ENCODE measurements around the gene SHC4.
"Not testable (repeated sequence)": the region's sequence is repeated elsewhere in the genome, so short reads cannot be mapped to it uniquely, and the experiment has no call there.

SHC4 gene

GRCh38 chr15:48935236-48935635 is 28.5 kb downstream of the SHC4 start:
- H3K27ac Mint-ChIP-seq (ENCODE audit: low read depth) = no peak overlapping the region
- no peak overlapping the region for H3K4me3 Mint-ChIP-seq
- DNase-seq (ENCODE audit: low spot score in 2 of 2) (no peak), ATAC-seq (replicated peaks; ENCODE audit: extremely low read depth, poor library complexity, severe bottlenecking) (no peak)
- no peaks in the 10 kb centered on the region for H3K9me3 Mint-ChIP-seq
- H3K27me3 Mint-ChIP-seq = peaks cover 27% of the 10 kb centered on the region
- no peaks in the 10 kb centered on the region for H3K36me3 Mint-ChIP-seq (ENCODE audit: insufficient read depth)
- H3K4me1 Mint-ChIP-seq = no peaks in the 10 kb centered on the region

DNA sequence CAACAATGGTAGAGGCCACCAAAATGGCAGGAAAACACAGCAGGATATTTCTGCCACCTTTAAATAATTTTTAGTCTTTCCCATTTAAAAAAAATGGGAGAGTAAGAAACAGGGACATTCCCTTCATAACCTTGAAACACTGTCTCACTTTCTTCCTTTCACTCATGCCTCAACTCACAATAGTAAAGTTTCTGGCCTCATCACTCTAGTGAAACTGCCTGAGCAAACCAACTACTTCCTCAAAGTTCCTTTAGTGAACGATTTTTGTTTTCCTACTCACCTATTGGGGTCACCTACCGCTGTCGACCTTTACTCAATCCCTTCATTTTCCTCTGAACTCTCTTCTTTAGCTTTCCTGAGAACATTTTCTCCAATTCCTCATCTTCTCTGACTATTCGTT is 33.0 kb downstream of the SHC4 start:
- ATAC-seq (replicated peaks; ENCODE audit: extremely low read depth, poor library complexity, severe bottlenecking) = no peak
- Mint-ChIP-seq H3K4me1 (no peaks in the 10 kb centered on the region), H3K9me3 (no peaks in the 10 kb centered on the region), H3K36me3 (ENCODE audit: insufficient read depth) (no peaks in the 10 kb centered on the region), H3K4me3 (no peak overlapping the region), H3K27ac (ENCODE audit: low read depth) (no peak overlapping the region), H3K27me3 (peaks cover 34% of the 10 kb centered on the region)
- DNase-seq (ENCODE audit: low spot score in 2 of 2) = no peak

- ATAC-seq (replicated peaks; ENCODE audit: extremely low read depth, poor library complexity, severe bottlenecking) (no peak), DNase-seq (ENCODE audit: low spot score in 2 of 2) (no peak)
- Mint-ChIP-seq H3K4me1 (no peaks in the 10 kb centered on the region), H3K27me3 (peaks cover 41% of the 10 kb centered on the region), H3K27ac (ENCODE audit: low read depth) (no peak overlapping the region), H3K4me3 (no peak overlapping the region), H3K36me3 (ENCODE audit: insufficient read depth) (no peaks in the 10 kb centered on the region), H3K9me3 (no peaks in the 10 kb centered on the region)
Observed at GRCh38 chr15:48929661-48930060, 34.1 kb downstream of the SHC4 start.

DNA sequence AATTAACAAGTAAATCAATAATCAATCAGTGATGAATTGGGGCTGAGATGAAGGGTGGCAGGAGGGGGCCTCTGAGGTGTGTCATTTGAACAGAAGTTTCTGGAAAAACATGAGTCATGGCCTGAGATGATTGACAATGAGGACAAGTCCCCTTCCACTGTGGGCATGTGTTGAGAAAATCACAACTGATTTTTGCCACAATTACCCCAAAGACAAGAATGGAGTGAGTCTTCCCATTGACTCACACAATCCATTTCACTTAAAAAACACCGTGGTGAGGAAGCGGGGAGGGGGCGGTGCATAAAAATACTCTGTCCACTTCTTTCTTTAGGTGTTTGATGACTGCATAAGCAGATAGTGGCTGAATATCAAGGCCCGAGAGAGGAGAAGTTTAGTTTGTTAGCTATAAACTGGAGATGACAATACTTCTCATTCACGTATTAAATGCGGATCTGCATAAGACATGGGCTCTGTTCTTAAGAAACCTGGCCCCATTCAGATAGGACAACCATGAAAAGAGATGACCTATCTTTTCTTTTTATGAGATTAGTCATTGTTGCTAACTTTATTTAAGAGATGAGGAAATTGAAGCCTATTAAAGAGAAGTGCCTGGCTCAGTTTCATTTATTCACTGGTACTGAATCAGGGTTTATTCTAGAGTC is 34.7 kb downstream of the SHC4 start:
- peaks cover 41% of the 10 kb centered on the region for H3K27me3 Mint-ChIP-seq

GRCh38 chr15:48925714-48926223 is 38.0 kb downstream of the SHC4 start:
- Mint-ChIP-seq H3K9me3 (no peaks in the 10 kb centered on the region), H3K4me3 (no peak overlapping the region), H3K4me1 (no peaks in the 10 kb centered on the region), H3K27ac (ENCODE audit: low read depth) (no peak overlapping the region), H3K27me3 (peaks cover 36% of the 10 kb centered on the region), H3K36me3 (ENCODE audit: insufficient read depth) (no peaks in the 10 kb centered on the region)
- ATAC-seq (replicated peaks; ENCODE audit: extremely low read depth, poor library complexity, severe bottlenecking) = no peak
- no peak for DNase-seq (ENCODE audit: low spot score in 2 of 2)

More for the DNA sequence above, 34.7 kb downstream of the SHC4 start:
- no peak for ATAC-seq (replicated peaks; ENCODE audit: extremely low read depth, poor library complexity, severe bottlenecking)
- Mint-ChIP-seq H3K4me1 (no peaks in the 10 kb centered on the region), H3K4me3 (no peak overlapping the region), H3K27ac (ENCODE audit: low read depth) (no peak overlapping the region), H3K9me3 (no peaks in the 10 kb centered on the region), H3K36me3 (ENCODE audit: insufficient read depth) (no peaks in the 10 kb centered on the region)
- DNase-seq (ENCODE audit: low spot score in 2 of 2) = no peak

DNA sequence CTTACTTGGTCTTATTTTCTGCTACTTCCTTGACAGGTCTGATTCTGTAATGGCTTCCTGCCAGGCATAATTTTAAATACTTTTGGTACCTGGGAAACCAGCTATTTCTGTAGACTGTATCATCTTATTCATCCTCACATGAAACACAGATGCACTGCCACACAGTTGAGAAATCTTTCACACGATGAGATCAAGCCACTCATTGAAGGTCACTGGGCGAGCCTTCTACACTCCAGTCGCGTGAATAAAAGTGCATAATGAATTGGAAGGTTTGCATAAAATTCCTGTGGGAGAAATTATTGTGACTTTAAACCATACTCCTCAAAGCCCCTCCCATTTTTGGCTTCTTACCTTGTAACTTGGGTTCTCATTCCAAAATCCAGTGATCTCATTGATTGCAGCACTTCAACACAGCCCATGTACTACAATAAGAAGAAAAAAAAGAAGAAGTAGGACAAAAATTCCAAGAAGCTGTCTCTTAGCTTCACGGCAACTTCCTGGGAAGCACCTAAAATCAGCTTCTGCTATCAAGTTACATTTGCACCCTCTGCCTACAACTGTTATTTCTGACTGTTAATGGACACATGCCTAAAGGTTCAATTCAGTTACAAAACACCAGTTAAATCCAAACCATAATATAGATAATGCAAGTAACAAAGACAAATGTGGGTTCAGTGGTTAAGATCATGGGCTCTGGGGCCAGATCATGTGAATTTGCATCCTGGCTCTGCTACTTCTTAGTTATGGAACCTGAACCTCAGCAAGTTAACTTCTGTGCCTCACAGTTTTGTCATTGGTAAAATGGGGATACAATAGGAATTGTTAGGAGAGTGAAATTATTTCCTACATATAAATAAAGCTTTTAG is 39.0 kb downstream of the SHC4 start:
- H3K27me3 Mint-ChIP-seq = peaks cover 44% of the 10 kb centered on the region
- ATAC-seq (replicated peaks; ENCODE audit: extremely low read depth, poor library complexity, severe bottlenecking) (no peak), DNase-seq (ENCODE audit: low spot score in 2 of 2) (no peak)
- no peak overlapping the region for H3K27ac Mint-ChIP-seq (ENCODE audit: low read depth)
- H3K36me3 Mint-ChIP-seq (ENCODE audit: insufficient read depth) = no peaks in the 10 kb centered on the region
- no peaks in the 10 kb centered on the region for H3K9me3 Mint-ChIP-seq
- no peak overlapping the region for H3K4me3 Mint-ChIP-seq
- no peaks in the 10 kb centered on the region for H3K4me1 Mint-ChIP-seq

GRCh38 chr15:48922046-48922445 is 41.7 kb downstream of the SHC4 start:
- no peaks in the 10 kb centered on the region for H3K36me3 Mint-ChIP-seq (ENCODE audit: insufficient read depth)
- peaks cover 45% of the 10 kb centered on the region for H3K27me3 Mint-ChIP-seq
- H3K9me3 Mint-ChIP-seq = no peaks in the 10 kb centered on the region
- ATAC-seq (replicated peaks; ENCODE audit: extremely low read depth, poor library complexity, severe bottlenecking) (no peak), DNase-seq (ENCODE audit: low spot score in 2 of 2) (no peak)
- no peaks in the 10 kb centered on the region for H3K4me1 Mint-ChIP-seq
- no peak overlapping the region for H3K27ac Mint-ChIP-seq (ENCODE audit: low read depth)
- H3K4me3 Mint-ChIP-seq = no peak overlapping the region

- Mint-ChIP-seq H3K4me1 (no peaks in the 10 kb centered on the region), H3K4me3 (no peak overlapping the region), H3K9me3 (no peaks in the 10 kb centered on the region), H3K36me3 (ENCODE audit: insufficient read depth) (no peaks in the 10 kb centered on the region), H3K27me3 (peaks cover 63% of the 10 kb centered on the region), H3K27ac (ENCODE audit: low read depth) (no peak overlapping the region)
- ATAC-seq (replicated peaks; ENCODE audit: extremely low read depth, poor library complexity, severe bottlenecking) (no peak), DNase-seq (ENCODE audit: low spot score in 2 of 2) (no peak)
Observed at GRCh38 chr15:48916721-48917120, 47.0 kb downstream of the SHC4 start.

- H3K36me3 Mint-ChIP-seq (ENCODE audit: insufficient read depth) = no peaks in the 10 kb centered on the region
- H3K27ac Mint-ChIP-seq (ENCODE audit: low read depth) = no peak overlapping the region
- no peak for DNase-seq (ENCODE audit: low spot score in 2 of 2)
- H3K27me3 Mint-ChIP-seq = peaks cover 68% of the 10 kb centered on the region
- no peak overlapping the region for H3K4me3 Mint-ChIP-seq
- no peak for ATAC-seq (replicated peaks; ENCODE audit: extremely low read depth, poor library complexity, severe bottlenecking)
- no peaks in the 10 kb centered on the region for H3K9me3 Mint-ChIP-seq
- no peaks in the 10 kb centered on the region for H3K4me1 Mint-ChIP-seq
Observed at GRCh38 chr15:48915861-48916260, 47.9 kb downstream of the SHC4 start.

GRCh38 chr15:48914717-48915116 is 49.0 kb downstream of the SHC4 start:
- Mint-ChIP-seq H3K9me3 (no peaks in the 10 kb centered on the region), H3K4me3 (no peak overlapping the region), H3K27me3 (peaks cover 64% of the 10 kb centered on the region), H3K27ac (ENCODE audit: low read depth) (no peak overlapping the region), H3K36me3 (ENCODE audit: insufficient read depth) (no peaks in the 10 kb centered on the region), H3K4me1 (no peaks in the 10 kb centered on the region)
- ATAC-seq (replicated peaks; ENCODE audit: extremely low read depth, poor library complexity, severe bottlenecking) = no peak
- DNase-seq (ENCODE audit: low spot score in 2 of 2) = no peak

DNA sequence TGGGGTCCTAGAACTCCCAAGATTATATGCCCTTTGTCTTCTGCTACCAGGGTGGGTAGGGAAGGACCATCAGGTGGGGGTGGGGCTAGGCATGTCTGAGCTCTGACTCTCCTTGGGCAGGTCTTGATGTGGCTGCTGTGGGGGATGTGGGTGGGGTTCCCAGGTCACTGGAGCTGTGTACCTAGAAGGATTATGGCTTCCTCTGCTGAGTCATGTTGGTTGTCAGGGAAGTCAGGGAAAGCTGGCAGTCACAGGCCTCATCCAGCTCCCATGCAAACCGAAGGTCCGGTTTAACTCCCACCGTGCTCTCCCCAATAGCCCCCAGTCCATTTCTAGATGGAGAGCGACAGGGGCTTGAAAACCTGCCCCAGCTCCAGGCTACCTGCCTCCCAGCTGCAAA is 50.6 kb downstream of the SHC4 start:
- Mint-ChIP-seq H3K4me1 (no peaks in the 10 kb centered on the region), H3K36me3 (ENCODE audit: insufficient read depth) (peaks cover 1% of the 10 kb centered on the region), H3K27me3 (peaks cover 57% of the 10 kb centered on the region), H3K9me3 (no peaks in the 10 kb centered on the region), H3K4me3 (no peak overlapping the region), H3K27ac (ENCODE audit: low read depth) (no peak overlapping the region)
- no peak for ATAC-seq (replicated peaks; ENCODE audit: extremely low read depth, poor library complexity, severe bottlenecking)
- DNase-seq (ENCODE audit: low spot score in 2 of 2) = no peak

GRCh38 chr15:48910554-48910953 is 53.2 kb downstream of the SHC4 start:
- not testable (repeated sequence) for DNase-seq (ENCODE audit: low spot score in 2 of 2); H3K4me1 Mint-ChIP-seq; H3K27ac Mint-ChIP-seq (ENCODE audit: low read depth)

GRCh38 chr15:48909313-48909712 is 54.4 kb downstream of the SHC4 start:
- peaks cover 25% of the 10 kb centered on the region for H3K27me3 Mint-ChIP-seq
- DNase-seq (ENCODE audit: low spot score in 2 of 2); H3K9me3 Mint-ChIP-seq; H3K36me3 Mint-ChIP-seq (ENCODE audit: insufficient read depth); H3K4me3 Mint-ChIP-seq; H3K27ac Mint-ChIP-seq (ENCODE audit: low read depth); H3K4me1 Mint-ChIP-seq; ATAC-seq (replicated peaks; ENCODE audit: extremely low read depth, poor library complexity, severe bottlenecking): not testable (repeated sequence)

More at GRCh38 chr15:48910554-48910953, 53.2 kb downstream of the SHC4 start:
- not testable (repeated sequence) for ATAC-seq (replicated peaks; ENCODE audit: extremely low read depth, poor library complexity, severe bottlenecking); H3K9me3 Mint-ChIP-seq; H3K4me3 Mint-ChIP-seq; H3K36me3 Mint-ChIP-seq (ENCODE audit: insufficient read depth)
- H3K27me3 Mint-ChIP-seq = peaks cover 31% of the 10 kb centered on the region
